GM12801 (cell line): ENCODE data around the gene SLC25A31.

Source experiments
- CTCF ChIP-seq: IDR thresholded peaks from one replicate; pipeline ENCODE4 v1.5.1; 2011; ENCODE audit warnings: control low read depth; ENCODE audit not compliant: insufficient read length; ENCODE audit errors: extremely low read depth

The SLC25A31 gene

GRCh38 chr4:127783955-127784770 is 54.0 kb downstream of the SLC25A31 start:
- TF ChIP-seq CTCF: no peak

- no peak for TF ChIP-seq CTCF
These were observed 58.3 kb downstream of the SLC25A31 start for GRCh38 chr4:127788517-127788916.

GRCh38 chr4:127791391-127791790 is 61.2 kb downstream of the SLC25A31 start:
- no peak for TF ChIP-seq CTCF

GRCh38 chr4:127793528-127793927 is 63.3 kb downstream of the SLC25A31 start:
- no peak for TF ChIP-seq CTCF

GRCh38 chr4:127799711-127800110 is 69.5 kb downstream of the SLC25A31 start:
- no peak for TF ChIP-seq CTCF

- TF ChIP-seq CTCF: no peak
These were observed 79.1 kb downstream of the SLC25A31 start for GRCh38 chr4:127809173-127809800.

GRCh38 chr4:127810551-127810950 is 80.4 kb downstream of the SLC25A31 start:
- TF ChIP-seq CTCF: no peak
